SIG-M5 treated with dmso at 0.1 percent for 504 hours (cell line): Measurements from ENCODE around the gene KLK4.

Source experiments
- DNase-seq: peaks from one replicate; lab custom pipeline; 2025; ENCODE audit not compliant: unreplicated experiment; lab: John Stamatoyannopoulos, UW

The KLK4 gene

GRCh38 chr19:50882188-50882587 is 29.0 kb downstream of the KLK4 start:
- no peak for DNase-seq

DNA sequence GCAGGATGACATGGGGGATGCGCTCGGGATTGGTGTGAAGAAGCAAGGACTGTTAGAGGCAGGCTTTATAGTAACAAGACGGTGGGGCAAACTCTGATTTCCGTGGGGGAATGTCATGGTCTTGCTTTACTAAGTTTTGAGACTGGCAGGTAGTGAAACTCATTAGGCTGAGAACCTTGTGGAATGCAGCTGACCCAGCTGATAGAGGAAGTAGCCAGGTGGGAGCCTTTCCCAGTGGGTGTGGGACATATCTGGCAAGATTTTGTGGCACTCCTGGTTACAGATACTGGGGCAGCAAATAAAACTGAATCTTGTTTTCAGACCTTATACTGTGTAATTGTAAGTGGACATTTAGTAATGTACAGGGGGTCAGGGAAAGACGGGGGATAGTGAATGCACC is 31.0 kb downstream of the KLK4 start:
- DNase-seq, result no peak

GRCh38 chr19:50878851-50879250 is 32.3 kb downstream of the KLK4 start:
- DNase-seq, result no peak

DNA sequence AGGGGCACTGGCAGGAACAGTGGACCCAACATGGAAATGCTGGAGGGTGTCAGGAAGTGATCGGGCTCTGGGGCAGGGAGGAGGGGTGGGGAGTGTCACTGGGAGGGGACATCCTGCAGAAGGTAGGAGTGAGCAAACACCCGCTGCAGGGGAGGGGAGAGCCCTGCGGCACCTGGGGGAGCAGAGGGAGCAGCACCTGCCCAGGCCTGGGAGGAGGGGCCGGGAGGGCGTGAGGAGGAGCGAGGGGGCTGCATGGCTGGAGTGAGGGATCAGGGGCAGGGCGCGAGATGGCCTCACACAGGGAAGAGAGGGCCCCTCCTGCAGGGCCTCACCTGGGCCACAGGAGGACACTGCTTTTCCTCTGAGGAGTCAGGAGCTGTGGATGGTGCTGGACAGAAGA is 33.9 kb downstream of the KLK4 start:
- no peak for DNase-seq

- no peak for DNase-seq
Measured at GRCh38 chr19:50876456-50876855, 34.7 kb downstream of the KLK4 start.

GRCh38 chr19:50875795-50876422 is 35.3 kb downstream of the KLK4 start:
- DNase-seq, result no peak

DNA sequence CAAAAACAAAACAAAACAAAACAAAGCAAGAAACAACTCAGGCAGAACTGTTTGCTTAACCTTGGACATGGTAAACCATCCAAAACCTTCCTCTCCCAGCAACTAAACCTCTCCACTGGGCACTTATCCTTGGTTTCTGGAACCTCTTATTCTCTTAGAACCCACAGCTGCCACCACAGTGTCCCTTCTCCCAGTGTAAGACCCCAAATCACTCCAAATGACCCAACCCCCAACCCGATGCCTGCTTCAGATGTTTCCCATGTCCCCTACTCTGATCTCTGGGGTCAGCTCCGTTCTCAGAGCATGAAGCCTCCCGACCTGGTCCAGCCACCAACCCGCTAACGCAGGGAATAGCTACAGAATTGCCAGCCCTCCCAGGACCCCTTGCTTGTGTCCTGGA is 37.0 kb downstream of the KLK4 start:
- DNase-seq, result no peak

- no peak for DNase-seq
Measured at GRCh38 chr19:50873056-50873455, 38.1 kb downstream of the KLK4 start, which contains the start of gene KLK2. Gene KLK2, plus strand, starts transcription at chr19:50873439. Its CDS starts 35 bp downstream, at chr19:50873474.

- DNase-seq, result no peak
Measured at GRCh38 chr19:50870417-50871089, 40.6 kb downstream of the KLK4 start.

- DNase-seq, result no peak
Measured at GRCh38 chr19:50869479-50869878, 41.7 kb downstream of the KLK4 start.

- DNase-seq, result no peak
Measured at GRCh38 chr19:50861496-50862286, 49.5 kb downstream of the KLK4 start.

- DNase-seq, result no peak
Measured at GRCh38 chr19:50861010-50861409, 50.2 kb downstream of the KLK4 start.

- DNase-seq, result no peak
Measured at GRCh38 chr19:50859849-50860248, 51.3 kb downstream of the KLK4 start.

- DNase-seq, result no peak
Measured at GRCh38 chr19:50858886-50859285, 52.3 kb downstream of the KLK4 start.

DNA sequence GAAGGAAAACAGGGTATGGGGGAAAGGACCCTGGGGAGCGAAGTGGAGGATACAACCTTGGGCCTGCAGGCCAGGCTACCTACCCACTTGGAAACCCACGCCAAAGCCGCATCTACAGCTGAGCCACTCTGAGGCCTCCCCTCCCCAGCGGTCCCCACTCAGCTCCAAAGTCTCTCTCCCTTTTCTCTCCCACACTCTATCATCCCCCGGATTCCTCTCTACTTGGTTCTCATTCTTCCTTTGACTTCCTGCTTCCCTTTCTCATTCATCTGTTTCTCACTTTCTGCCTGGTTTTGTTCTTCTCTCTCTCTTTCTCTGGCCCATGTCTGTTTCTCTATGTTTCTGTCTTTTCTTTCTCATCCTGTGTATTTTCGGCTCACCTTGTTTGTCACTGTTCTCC is 53.8 kb downstream of the KLK4 start:
- no peak for DNase-seq
